Raji (cell line): Measurements from ENCODE around the gene HJV.
A peak's percentile ranks its signal among the peaks of the same experiment; 100 is the strongest.

ENCODE experiments used
- POLR2A ChIP-seq: IDR thresholded peaks from 2 replicates; pipeline ENCODE4 v1.6.1; 2011; ENCODE audit warnings: low read depth, low read length, control low read depth; ENCODE audit not compliant: insufficient read depth

HJV gene

DNA sequence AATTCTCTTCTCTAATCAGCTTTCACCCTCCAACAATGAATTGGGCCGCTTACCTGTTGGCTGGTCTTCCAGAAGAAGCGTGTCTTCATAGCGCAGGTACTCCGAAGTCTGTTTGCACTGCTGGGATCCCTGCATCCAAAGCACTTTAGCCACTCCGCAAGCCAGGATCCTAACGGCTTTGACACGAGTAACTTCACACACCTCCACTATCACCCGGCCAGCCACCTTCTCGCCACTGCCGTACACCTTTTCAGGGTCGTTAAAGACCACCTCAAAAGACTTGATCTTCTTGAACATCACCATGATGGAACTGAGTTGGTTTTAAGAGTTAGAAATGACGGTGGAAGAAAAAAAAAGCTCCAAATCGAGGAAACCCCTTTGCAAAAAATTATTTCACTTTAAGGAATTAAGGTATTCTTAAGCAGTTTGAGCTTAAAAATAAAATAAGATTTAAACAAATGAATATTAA, 25.5 kb downstream of the HJV start:
- TF ChIP-seq POLR2A, result no peak

DNA sequence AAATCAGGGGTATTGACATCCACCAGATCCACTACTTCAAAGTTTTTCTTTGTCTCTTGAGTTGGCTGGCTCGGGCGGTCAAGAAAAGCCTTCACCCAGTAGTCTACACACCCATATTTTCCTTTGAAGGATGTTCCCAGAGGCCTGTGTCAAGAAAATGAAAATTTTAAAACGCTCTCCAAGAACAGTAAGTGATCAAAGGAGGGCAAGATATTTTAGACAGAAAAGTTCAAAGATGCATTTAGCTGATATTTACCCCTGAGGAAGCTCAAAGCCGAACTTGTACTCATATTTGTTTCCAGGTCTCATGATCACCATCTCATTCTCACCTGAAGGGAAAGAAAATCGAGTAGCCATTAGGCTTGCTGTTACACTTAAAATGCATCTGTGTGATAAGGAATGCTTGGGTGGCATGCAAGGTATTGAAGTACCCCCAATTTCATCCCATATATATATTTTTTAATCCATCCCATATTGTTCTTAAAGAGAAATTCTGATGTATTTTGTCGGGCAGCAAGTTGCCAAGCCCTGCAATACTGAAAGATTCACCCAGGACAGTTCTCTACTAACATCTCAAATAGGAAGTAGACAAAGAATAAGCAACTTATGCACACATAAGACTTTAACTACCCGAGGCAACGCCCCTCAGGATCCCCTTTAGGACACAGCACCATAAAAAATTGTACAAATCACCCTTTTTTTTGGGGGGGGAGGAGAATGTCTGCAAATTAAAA, 26.2 kb downstream of the HJV start:
- no peak for TF ChIP-seq POLR2A

DNA sequence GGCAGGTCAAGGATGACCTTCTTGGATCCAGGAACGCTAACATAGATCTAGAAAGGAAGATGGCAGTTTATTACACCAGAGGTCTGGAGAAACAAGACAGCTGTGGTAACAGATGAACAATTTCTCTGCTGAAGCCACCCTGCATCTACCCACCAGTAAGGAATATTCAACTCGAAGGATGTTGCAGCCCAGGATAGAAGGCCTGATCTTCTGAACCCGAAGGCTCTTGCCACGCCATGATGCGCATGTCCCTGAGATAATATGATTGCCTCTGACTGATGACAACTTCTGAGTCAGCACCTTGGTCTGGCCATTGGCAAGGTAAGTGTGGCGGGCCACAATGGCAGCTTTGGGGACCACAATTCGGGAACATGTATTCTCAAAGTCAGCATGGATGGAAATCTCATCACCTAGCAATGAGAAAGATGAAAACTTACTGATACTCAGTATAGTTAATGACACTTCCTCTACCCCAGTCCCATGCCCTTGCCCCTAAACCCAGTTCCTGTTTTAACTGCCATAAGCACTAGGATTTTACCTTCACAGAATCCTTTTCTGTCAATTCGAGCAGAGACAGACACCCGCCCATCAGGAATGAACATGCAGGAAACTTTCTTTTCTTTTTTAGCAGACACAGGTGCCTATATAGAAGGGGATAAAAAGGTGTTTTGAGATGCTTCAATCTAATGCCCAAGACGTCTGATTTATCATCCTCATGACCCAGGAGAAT, 27.0 kb downstream of the HJV start:
- 0 out of 2 replicates have a peak, but pooled peaks have one; percentile 4 for TF ChIP-seq POLR2A

DNA sequence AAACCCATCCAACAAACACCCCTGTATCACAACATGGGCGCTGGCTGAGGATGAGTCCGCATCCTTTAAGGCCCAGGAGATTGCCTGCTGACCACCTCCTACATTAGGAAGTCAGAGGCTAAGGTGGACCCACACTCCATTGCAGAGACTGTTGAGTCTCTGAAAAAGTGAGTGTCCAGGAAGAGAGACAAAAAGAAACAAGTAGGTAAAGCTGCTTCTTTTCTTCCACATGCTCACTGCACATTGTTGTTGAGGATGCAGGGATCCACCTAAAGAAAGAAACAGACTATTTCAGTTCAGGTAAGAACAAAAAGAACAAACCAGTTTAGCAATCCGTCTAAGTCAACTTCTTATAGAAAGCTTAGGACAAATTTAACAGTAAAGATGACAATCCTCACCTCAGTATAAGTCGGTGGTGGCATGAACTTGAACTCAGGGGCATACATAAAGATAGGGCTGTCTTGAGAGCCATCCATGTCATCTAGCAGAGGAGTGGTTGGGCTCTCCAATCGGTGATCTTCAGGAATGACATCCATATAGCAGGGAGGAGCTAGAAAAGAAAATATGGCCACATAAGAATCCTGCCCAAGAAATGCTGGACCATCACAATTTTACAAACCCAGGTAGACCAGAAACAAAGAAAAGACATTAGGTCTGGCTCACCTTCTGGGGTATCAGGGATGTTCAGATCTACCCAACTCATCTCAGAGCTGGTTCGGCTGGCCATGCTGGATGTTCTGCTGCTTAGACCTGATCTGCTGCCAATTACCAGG, 27.7 kb downstream of the HJV start:
- TF ChIP-seq POLR2A, result no peak

DNA sequence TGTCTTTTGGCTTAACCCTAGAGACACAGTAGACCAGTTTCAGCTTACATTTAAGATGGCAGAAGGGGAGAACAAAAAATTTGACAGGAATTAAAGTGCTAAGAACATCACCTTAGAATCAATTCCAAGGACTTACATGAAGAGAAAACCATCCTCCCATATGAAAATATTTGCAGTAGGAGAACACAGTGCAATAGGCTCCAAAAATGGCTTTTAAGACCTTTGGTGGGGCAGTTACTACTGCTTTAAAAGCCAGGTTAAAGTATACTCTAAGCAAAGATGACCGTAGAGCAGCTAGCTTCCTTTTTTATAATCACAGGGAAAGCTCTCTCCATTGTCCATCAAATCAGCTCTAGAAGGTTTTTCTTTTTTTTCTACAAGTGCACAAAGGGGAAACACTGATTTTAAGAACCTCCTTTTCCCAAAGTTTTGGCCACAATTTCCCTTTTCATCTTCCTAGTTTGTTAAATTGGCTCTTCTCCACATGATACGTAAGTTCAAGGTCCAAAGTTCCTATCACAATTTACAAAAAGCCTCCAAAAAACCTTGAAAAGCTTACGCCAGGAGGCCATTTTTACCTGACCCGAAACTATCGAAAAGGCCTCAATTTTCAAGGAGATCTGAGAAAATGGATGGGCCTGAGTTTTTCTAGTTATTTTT, 28.4 kb downstream of the HJV start:
- no peak for TF ChIP-seq POLR2A

DNA sequence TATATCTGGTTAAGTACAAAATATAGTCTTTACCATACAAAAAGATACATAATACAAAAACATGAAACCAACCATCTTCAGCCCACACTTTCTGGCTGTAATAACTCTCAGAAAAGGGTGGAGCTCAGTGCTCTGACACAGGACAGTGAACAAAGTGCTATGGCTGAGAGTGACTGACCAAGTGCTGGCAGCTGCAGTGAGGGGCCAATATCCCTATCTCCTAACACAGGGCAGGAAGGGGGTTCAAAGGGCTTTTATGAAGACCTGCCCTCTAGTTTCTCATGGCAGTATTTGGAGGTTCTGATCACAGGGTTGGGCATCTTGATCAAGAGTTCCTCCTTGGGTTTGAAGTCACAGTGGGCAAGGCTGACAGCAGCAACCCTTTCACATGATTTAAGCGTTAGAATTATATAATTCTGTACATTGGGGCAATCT, 29.0 kb downstream of the HJV start:
- no peak for TF ChIP-seq POLR2A

DNA sequence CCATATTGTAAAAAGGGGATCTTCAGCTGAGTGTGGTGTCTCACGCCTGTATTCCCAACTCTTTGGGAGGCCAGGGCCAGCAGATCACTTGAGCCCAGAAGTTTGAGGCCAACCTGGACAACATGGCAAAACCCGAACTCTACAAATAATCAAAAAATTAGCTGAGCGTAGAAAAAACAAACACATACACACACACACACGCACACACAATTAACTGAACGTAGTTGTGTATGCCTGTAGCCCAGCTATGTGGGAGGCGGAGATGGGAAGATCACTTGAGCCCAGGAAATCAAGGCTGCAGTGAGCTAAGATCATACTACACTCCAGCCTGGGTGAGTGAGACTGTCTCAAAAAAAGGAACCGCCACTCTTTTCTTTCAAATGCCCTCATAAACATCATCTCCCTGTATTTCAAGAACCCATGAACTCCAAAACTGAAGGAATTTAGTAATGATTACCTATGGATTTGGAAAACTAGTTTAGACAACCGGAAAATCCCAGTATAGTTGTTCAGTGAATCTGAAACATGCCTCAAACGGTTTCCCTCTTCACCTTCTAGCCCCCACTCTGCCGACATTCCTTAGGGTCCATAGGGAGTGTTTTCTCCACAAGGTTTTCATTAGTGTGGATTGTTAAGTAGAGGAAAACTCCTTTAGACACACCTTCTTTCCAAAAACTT, 29.7 kb downstream of the HJV start:
- TF ChIP-seq POLR2A, result peak; percentile 67

DNA sequence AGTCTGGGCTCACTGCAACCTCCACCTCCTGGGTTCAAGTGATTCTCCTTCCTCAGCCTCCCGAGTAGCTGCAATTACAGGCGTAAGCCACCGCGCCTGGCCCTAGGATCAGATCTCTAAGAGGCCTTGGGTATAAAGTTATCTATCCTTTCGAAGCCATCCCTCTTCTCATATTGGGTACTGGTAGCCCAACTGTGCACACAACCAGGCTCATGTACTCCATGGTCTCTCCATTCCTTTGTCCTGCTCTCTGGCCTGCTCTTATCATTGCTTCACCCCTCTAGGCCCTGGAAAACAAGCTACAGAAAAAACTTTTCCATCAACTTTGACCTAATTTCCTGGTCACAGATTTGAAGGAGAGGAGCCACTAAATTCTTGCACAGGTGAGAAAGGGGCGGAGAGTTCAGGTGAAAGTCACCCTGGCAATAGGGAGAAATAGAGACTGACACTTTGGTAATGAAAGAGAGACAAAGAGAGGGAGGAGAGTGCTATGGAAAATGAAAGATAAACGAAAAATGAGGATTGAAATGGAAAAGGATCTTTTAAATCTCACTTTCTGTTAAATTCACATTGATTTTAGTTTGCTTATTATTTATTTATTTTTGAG, 31.2 kb downstream of the HJV start:
- no peak for TF ChIP-seq POLR2A

DNA sequence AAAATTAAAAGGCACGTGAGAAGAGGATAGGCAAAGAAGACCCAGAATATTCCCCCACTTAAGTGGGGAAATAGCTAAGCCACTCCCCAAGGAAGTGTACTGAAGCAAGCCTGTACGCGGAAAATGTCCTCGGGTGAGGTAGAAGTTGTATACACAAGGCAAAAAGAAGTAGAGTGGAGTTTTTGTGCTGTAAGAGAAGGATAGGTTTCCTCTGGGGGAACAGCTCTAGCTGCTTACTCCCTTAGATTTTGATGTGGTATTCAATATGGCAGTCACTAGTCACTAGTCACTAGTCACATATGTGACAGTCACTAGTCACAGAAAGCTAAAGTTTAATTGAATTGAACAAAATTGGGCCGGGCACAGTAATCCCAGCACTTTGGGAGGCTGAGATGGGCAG, 32.8 kb downstream of the HJV start:
- no peak for TF ChIP-seq POLR2A

DNA sequence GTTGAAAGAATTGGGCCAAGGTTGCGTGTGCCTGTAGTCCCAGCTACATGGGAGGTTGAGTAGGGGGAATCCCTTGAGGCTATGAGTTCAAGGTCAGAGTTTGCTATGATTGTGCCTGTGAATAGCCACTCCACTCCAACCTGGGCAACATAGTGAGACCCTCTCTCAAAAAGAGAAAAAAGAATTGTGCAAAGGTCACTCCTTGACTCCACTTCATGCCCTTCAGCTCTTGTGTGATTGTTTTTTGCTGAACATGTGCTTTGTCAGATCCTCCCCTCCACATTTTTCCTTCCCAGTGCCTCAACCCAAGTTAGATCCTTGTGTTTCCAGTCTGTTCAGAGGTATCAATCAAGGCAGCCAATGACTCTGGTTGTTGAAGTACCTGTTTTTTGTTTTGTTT, 33.6 kb downstream of the HJV start:
- no peak for TF ChIP-seq POLR2A

DNA sequence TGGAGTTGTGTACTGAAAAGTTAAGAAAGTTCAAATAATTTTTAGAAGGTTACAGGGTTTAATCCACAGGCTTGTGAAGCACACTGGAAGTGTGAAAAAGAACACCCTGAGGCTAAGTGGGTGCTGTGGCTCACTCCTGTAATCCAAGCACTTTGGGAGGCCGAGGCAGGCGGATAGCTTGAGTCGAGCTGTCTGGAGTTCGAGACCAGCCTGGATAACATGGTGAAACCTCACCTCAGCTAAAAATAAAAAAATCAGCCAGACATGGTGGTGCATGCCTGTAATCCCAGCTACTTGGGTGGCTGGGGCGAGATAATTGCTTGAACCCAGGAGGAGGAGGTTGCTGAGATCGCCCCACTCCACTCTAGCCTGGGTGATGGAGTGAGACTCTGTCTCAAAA, 35.0 kb downstream of the HJV start:
- TF ChIP-seq POLR2A, result no peak

DNA sequence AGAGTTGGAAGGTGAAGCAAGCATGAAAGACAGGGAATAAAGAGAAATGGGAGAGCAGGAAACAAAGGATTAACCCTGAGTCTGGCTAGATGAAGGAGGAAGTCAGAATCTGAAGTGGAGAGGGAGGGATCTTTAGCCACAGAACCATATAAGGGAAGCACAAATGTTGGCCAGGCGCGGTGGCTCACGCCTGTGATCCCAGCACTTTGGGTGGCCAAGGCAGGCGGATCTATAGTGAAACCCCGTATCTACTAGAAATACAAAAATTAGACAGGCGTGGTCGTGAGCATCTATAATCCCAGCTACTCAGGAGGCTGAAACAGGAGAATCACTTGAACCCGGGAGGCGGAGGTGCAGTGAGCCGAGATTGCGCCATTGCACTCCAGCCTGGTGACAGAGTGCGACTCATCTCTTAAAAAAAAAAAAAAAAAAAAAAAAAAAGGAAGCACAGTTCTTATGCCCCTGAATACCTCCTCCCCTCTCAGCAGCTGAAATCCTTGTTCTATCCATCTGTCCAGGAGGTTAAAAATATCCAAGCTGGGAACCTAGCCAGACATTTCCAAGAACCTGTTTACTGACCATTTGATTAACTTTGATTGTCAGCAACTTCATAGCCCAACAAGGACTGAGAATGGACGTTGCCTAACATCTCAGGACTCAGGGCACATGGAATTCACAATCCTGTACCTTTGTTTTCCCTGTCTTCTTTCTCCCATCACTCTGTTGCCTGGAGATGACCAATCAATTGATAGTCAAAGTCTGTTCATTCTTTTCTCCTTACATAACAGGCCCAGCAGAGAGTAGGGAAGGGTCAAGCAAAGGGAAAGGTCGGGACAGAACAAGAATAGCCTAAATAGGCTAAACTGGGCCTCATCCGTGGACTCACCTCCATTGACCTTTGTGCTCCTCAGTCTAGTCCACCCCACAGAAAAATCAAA, 35.8 kb downstream of the HJV start:
- no peak for TF ChIP-seq POLR2A

DNA sequence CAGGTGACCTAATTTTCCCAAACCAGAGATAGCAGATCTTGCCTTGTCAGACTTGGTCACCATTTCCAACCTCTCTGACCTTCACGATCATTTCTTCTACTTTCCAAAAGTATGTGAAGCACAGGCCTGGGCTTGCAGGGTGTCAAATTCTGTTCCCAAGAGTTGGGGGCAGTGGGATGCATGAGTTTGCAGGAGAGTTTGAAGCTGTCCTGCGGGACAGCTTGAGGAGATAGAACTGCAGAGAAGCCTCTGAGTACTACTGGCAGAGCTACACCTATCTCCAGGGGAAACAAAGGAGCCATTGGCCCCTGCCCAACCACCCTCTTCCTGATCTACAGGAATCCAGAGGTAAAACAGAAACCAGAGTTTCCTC, 36.4 kb downstream of the HJV start:
- no peak for TF ChIP-seq POLR2A
